Neural crest cell (in vitro differentiated cells): ENCODE data around the gene PRKG2. TPM values are rescaled to one million over a fixed set of nuclear protein-coding genes. Genes with fewer than 3 reads are reported as not detected.

Experiments
- DNase-seq: peaks from one replicate; pipeline ENCODE4 v3.0.0; 2021; ENCODE audit warnings: low read depth, mixed read lengths, low spot score
- H3K27ac Mint-ChIP-seq: one replicate; pipeline ENCODE4 v1.8.0; 2021; ENCODE audit warnings: mild to moderate bottlenecking, mixed read lengths; ENCODE audit not compliant: unreplicated experiment
- H3K27me3 Mint-ChIP-seq: 2 replicates; pipeline ENCODE4 v1.8.0; 2021; ENCODE audit warnings: low read depth, mild to moderate bottlenecking, mixed read lengths
- H3K36me3 Mint-ChIP-seq: 2 replicates; pipeline ENCODE4 v1.8.0; 2021; ENCODE audit warnings: low read depth, mild to moderate bottlenecking, mixed read lengths
- H3K4me1 Mint-ChIP-seq: 2 replicates; pipeline ENCODE4 v1.8.0; 2021; ENCODE audit warnings: mixed read lengths
- H3K4me3 Mint-ChIP-seq: one replicate; pipeline ENCODE4 v1.8.0; 2021; ENCODE audit warnings: mild to moderate bottlenecking, mixed read lengths
- H3K9me3 Mint-ChIP-seq: 2 replicates; pipeline ENCODE4 v1.8.0; 2021; ENCODE audit warnings: mixed read lengths
- total RNA-seq: library from RNA; stranded (reverse); gene quantifications from 2 replicates; pipeline ENCODE4 v1.2.1, GENCODE V29; 2021
- TF ChIP-seq, protein P1 (sequence below): fragments of 200-600 bp; sonication (generic); conservative IDR thresholded peaks from 2 replicates; pipeline ENCODE4 v1.5.0; 2021; ENCODE audit warnings: antibody characterized with exemption, mild to moderate bottlenecking

Gene PRKG2
- total RNA-seq, 1 donor from 2014 or later: 0.77 TPM

DNA sequence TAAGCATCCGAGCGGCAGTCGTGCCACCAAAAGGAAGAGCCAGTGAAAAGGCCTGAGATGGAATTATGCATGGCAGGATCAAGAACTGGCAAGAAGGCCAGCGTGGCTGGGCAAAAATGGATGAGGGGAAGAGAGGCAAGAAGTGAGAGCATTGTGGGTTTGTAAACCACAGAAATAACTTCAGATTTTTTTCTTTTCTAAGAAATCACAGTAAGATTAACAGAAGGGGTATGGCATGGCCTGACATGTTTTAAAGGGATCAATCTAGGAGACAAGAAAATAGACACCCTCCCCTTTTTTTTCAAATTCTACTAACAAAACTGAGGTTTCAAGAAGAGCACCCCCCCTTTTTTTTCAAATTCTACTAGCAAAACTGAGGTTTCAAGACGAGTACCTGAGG, 102.0 kb downstream of the PRKG2 start:
- TF ChIP-seq, protein P1, sequence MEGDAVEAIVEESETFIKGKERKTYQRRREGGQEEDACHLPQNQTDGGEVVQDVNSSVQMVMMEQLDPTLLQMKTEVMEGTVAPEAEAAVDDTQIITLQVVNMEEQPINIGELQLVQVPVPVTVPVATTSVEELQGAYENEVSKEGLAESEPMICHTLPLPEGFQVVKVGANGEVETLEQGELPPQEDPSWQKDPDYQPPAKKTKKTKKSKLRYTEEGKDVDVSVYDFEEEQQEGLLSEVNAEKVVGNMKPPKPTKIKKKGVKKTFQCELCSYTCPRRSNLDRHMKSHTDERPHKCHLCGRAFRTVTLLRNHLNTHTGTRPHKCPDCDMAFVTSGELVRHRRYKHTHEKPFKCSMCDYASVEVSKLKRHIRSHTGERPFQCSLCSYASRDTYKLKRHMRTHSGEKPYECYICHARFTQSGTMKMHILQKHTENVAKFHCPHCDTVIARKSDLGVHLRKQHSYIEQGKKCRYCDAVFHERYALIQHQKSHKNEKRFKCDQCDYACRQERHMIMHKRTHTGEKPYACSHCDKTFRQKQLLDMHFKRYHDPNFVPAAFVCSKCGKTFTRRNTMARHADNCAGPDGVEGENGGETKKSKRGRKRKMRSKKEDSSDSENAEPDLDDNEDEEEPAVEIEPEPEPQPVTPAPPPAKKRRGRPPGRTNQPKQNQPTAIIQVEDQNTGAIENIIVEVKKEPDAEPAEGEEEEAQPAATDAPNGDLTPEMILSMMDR: no peak
- Mint-ChIP-seq H3K4me3 (no peak overlapping the region), H3K27ac (no peak overlapping the region), H3K36me3 (no peaks in the 10 kb centered on the region), H3K9me3 (no peaks in the 10 kb centered on the region), H3K27me3 (peaks cover 3% of the 10 kb centered on the region), H3K4me1 (peaks cover 6% of the 10 kb centered on the region)
- DNase-seq: no peak

DNA sequence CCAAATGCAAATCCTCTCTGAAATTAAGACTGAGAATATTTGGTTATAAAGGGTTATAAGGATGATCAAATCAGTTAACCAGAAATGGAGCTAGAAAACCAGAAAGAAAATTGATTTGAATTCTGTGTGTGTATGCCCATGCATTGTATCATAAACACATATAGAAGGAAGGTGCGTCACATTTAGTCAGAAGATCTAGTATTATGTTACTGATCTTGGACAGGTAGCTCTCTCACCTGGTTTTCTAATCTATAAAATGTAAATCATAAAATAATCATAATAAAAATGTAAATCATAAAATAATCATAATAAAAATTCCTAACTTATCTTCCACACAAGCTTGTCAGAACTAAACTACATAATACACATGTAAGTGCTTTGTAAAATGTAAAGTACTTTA, 105.7 kb downstream of the PRKG2 start:
- Mint-ChIP-seq H3K27ac (no peak overlapping the region), H3K36me3 (no peaks in the 10 kb centered on the region)

DNA sequence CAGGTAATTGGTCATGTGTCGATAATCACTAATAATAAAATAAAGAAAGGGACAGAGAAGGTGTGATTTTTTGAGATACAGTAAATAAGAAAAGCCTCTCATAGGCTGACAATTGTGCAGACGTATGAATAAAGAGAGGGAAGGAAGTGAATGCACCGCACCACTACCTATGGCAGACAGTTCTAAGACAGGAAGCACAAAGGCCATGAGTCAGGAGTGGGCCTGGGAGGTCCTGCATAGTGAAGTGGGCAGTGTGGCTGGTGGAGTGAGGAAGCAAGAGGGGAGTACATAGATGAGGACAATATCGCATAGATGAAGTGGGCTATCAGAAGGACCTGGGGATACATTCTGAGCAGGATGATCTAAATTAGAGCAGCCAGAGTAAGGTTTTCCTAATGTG, 108.9 kb downstream of the PRKG2 start:
- H3K27ac Mint-ChIP-seq: no peak overlapping the region
- TF ChIP-seq, protein P1: no peak
- H3K9me3 Mint-ChIP-seq: peaks cover 3% of the 10 kb centered on the region
- no peaks in the 10 kb centered on the region for H3K36me3 Mint-ChIP-seq
- no peak for DNase-seq
- no peak overlapping the region for H3K4me3 Mint-ChIP-seq
- H3K27me3 Mint-ChIP-seq: no peaks in the 10 kb centered on the region
- H3K4me1 Mint-ChIP-seq: no peaks in the 10 kb centered on the region

More for the DNA sequence above, 105.7 kb downstream of the PRKG2 start:
- TF ChIP-seq, protein P1: no peak
- no peak for DNase-seq
- Mint-ChIP-seq H3K4me1 (peaks cover 6% of the 10 kb centered on the region), H3K9me3 (peaks cover 3% of the 10 kb centered on the region), H3K27me3 (no peaks in the 10 kb centered on the region), H3K4me3 (no peak overlapping the region)

DNA sequence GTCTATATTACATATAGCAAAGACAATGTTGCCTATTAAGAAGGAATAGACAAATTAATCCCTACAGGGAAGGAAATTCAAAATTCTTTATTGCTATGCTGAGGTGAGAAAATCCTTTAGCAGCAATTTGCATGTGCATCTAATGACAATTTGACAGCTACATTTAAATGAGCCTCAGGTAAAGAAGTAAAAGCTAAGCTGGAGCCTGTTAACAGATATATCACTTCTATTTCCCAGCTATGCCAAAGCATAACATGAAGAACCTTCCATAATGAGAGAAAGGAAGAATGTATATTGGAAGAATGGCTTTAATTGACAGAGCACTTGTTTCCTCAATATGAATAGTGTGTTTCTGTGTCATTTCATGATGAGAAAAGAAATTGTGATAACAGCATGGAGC, 112.9 kb downstream of the PRKG2 start:
- H3K27ac Mint-ChIP-seq: no peak overlapping the region
- TF ChIP-seq, protein P1: no peak
- DNase-seq: no peak
- H3K9me3 Mint-ChIP-seq: peaks cover 1% of the 10 kb centered on the region
- no peaks in the 10 kb centered on the region for H3K36me3 Mint-ChIP-seq
- H3K4me1 Mint-ChIP-seq: no peaks in the 10 kb centered on the region
- no peaks in the 10 kb centered on the region for H3K27me3 Mint-ChIP-seq
- no peak overlapping the region for H3K4me3 Mint-ChIP-seq

DNA sequence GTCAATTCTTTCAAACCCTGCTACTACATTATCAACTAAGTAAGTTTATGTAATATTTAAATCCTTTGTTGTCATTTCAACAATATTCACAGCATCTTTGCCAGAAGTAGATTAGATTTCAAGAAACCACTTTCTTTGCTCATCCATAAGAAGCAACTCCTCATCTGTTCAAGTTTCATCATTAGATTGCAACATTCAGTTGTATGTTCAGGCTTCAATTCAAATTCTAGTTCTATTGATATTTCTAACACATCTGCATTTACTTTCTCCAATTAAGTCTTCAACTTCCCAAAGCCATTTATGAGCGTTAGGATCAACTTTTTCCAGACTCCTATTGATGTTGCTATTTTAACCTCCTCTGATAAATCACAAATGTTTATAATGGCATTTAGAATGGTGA, 118.5 kb downstream of the PRKG2 start:
- Mint-ChIP-seq H3K9me3 (no peaks in the 10 kb centered on the region), H3K4me1 (peaks cover 7% of the 10 kb centered on the region), H3K27ac (no peak overlapping the region), H3K27me3 (no peaks in the 10 kb centered on the region), H3K36me3 (no peaks in the 10 kb centered on the region), H3K4me3 (no peak overlapping the region)
- TF ChIP-seq, protein P1: no peak
- no peak for DNase-seq

DNA sequence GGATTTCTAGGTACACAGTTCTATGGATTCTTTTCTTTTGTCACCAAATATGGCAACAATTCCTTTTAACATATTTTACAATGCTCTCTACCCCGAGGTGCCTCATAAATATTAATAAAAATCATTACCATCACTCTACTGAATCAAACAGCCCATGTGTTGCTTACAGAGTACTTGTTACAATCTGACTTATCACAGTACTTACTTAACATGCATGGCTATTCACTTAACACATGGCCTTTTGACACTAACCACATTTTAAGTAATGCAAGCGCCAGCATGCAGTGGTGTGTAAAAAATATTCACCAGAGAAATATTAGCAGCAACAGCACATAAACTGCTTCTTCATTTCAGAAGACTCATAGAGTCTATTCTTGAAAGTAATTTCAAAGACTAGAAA, 119.6 kb downstream of the PRKG2 start:
- Mint-ChIP-seq H3K4me3 (no peak overlapping the region), H3K27me3 (no peaks in the 10 kb centered on the region), H3K27ac (no peak overlapping the region), H3K9me3 (no peaks in the 10 kb centered on the region), H3K36me3 (no peaks in the 10 kb centered on the region), H3K4me1 (peaks cover 7% of the 10 kb centered on the region)
- DNase-seq: no peak
- TF ChIP-seq, protein P1: no peak
